CD14-positive monocyte (primary cell): ENCODE data around the gene ALG3. TPM values are rescaled to one million over a fixed set of nuclear protein-coding genes. Genes with fewer than 3 reads are reported as not detected.

Source experiments
- DNase-seq, 3 donors: peaks; one replicate each; pipeline ENCODE4 v3.0.0-alpha.2; 2011 to 2022
- H2AFZ ChIP-seq: 2 replicates; pipeline ENCODE4 v1.6.0; 2012; ENCODE audit warnings: mild to moderate bottlenecking, low read depth, low read length, inconsistent platforms; ENCODE audit not compliant: insufficient read depth, poor library complexity, severe bottlenecking
- H3K27ac ChIP-seq, 2 donors: 1 replicate in 1 of 2; 2 replicates in 1 of 2; pipeline ENCODE4 v1.5.1; 2012 to 2013; ENCODE audit warnings: low read length in 2 of 2, control low read depth in 1 of 2, inconsistent platforms in 1 of 2, low read depth in 1 of 2, mild to moderate bottlenecking in 1 of 2
- H3K27me3 ChIP-seq, 2 donors: one replicate each; pipeline versions ENCODE4 v1.6.0 to v1.6.1; 2011 to 2013; ENCODE audit warnings: low read length in 2 of 2; ENCODE audit not compliant: control insufficient read depth in 2 of 2, insufficient read depth in 2 of 2
- H3K36me3 ChIP-seq, 2 donors: replicated peaks in 1 of 2; 1 replicate in 1 of 2; 2 replicates in 1 of 2; pipeline versions ENCODE4 v1.5.1 to v1.6.1; 2012 to 2013; ENCODE audit warnings: low read length in 2 of 2, control low read depth in 1 of 2, inconsistent platforms in 1 of 2, mild to moderate bottlenecking in 1 of 2; ENCODE audit not compliant: insufficient read depth in 2 of 2, control insufficient read depth in 1 of 2
- H3K4me1 ChIP-seq, 2 donors: 1 replicate in 1 of 2; 2 replicates in 1 of 2; pipeline versions ENCODE4 v1.5.1 to v1.6.1; 2012 to 2013; ENCODE audit warnings: low read length in 2 of 2, control low read depth in 1 of 2, inconsistent platforms in 1 of 2, mild to moderate bottlenecking in 1 of 2, moderate library complexity in 1 of 2; ENCODE audit not compliant: insufficient read depth in 2 of 2, control insufficient read depth in 1 of 2
- H3K4me2 ChIP-seq: replicated peaks from 2 replicates; pipeline ENCODE3; 2012; ENCODE audit warnings: low read length, moderate library complexity, mild to moderate bottlenecking; ENCODE audit not compliant: poor library complexity, severe bottlenecking; ENCODE audit errors: extremely low read depth
- H3K4me3 ChIP-seq, 3 experiments: fragments of 200-600 bp in 1 of 3; sonication (generic) in 1 of 3; replicated peaks in 1 of 3; 1 replicate in 2 of 3; 2 replicates in 1 of 3; pipeline ENCODE4 v1.5.1; 2011 to 2013; ENCODE audit warnings: low read length in 3 of 3, mild to moderate bottlenecking in 3 of 3, control low read depth in 2 of 3, low read depth in 2 of 3, inconsistent platforms in 1 of 3, moderate library complexity in 1 of 3
- H3K79me2 ChIP-seq: 2 replicates; pipeline ENCODE4 v1.6.0; 2012; ENCODE audit warnings: mild to moderate bottlenecking, control low read depth, inconsistent platforms, low read length, moderate library complexity; ENCODE audit not compliant: insufficient read depth
- H3K9ac ChIP-seq: 2 replicates; pipeline ENCODE4 v1.6.0; 2017; ENCODE audit warnings: low read length, mild to moderate bottlenecking; ENCODE audit not compliant: insufficient read depth, poor library complexity, severe bottlenecking
- H3K9me3 ChIP-seq, 2 donors: replicated peaks in 1 of 2; 1 replicate in 1 of 2; 2 replicates in 1 of 2; pipeline versions ENCODE4 v1.5.1 to v1.6.1; 2012 to 2013; ENCODE audit warnings: low read length in 2 of 2, control low read depth in 1 of 2; ENCODE audit not compliant: control insufficient read depth in 1 of 2, insufficient read depth in 1 of 2
- H4K20me1 ChIP-seq: 2 replicates; pipeline ENCODE4 v1.6.0; 2012; ENCODE audit warnings: mild to moderate bottlenecking, low read length, control low read depth, moderate library complexity; ENCODE audit not compliant: insufficient read depth
- H3K27ac Mint-ChIP-seq, 7 donors: one replicate each; pipeline ENCODE4 v1.8.0; 2020; ENCODE audit warnings: mild to moderate bottlenecking in 7 of 7, mixed read lengths in 7 of 7, moderate library complexity in 6 of 7, inconsistent platforms in 2 of 7
- H3K27me3 Mint-ChIP-seq, 3 donors: one replicate each; pipeline ENCODE4 v1.8.0; 2021 to 2022; ENCODE audit warnings: low read depth in 3 of 3, mild to moderate bottlenecking in 3 of 3, mixed read lengths in 3 of 3, moderate library complexity in 3 of 3, inconsistent platforms in 1 of 3
- H3K36me3 Mint-ChIP-seq, 2 donors: one replicate each; pipeline ENCODE4 v1.8.0; 2020; ENCODE audit warnings: mixed read lengths in 2 of 2, inconsistent platforms in 1 of 2, mild to moderate bottlenecking in 1 of 2
- H3K4me1 Mint-ChIP-seq: one replicate; pipeline ENCODE4 v1.8.0; 2020; ENCODE audit warnings: mild to moderate bottlenecking, mixed read lengths
- H3K4me3 Mint-ChIP-seq, 2 donors: one replicate each; pipeline ENCODE4 v1.8.0; 2020; ENCODE audit warnings: mild to moderate bottlenecking in 2 of 2, mixed read lengths in 2 of 2, moderate library complexity in 1 of 2
- H3K9me3 Mint-ChIP-seq, 7 donors: one replicate each; pipeline ENCODE4 v1.8.0; 2020 to 2022; ENCODE audit warnings: mixed read lengths in 7 of 7, mild to moderate bottlenecking in 6 of 7, moderate library complexity in 6 of 7, inconsistent platforms in 2 of 7
- WGBS: methylation state at CpG from one replicate; pipeline ENCODE4 v1.1.5; 2013; ENCODE audit warnings: missing lambda C conversion rate; ENCODE audit not compliant: insufficient coverage; 5-methylcytosine and 5-hydroxymethylcytosine counted together
- intact Hi-C, 2 donors: fragments of 100-400 bp; cut with micrococcal nuclease; formaldehyde crosslinking; loops; one replicate each; pipeline versions ENCODE4 v1.15.0 to v1.15.1; 2023
- polyA plus RNA-seq, 3 donors: library from polyadenylated mRNA; depleted of rRNA in 1 of 3; unstranded in 2 of 3; stranded (reverse) in 1 of 3; fragments of 300-500 nt in 2 of 3; fragments of >200 nt in 1 of 3; fragmentation: Illumina TruSeq in 2 of 3; gene quantifications; 1 replicate in 2 of 3; 2 replicates in 1 of 3; pipeline ENCODE4 v1.2.3, GENCODE V29; 2012 to 2021
- TF ChIP-seq, protein P1 (sequence below): fragments of 200-600 bp; IDR thresholded peaks from one replicate; pipeline ENCODE4 v1.8.0; 2022; ENCODE audit warnings: antibody characterized with exemption, mild to moderate bottlenecking

Gene ALG3
- polyA plus RNA-seq, 3 donors = 29.0 to 60.8 (median 56.4) TPM

DNA sequence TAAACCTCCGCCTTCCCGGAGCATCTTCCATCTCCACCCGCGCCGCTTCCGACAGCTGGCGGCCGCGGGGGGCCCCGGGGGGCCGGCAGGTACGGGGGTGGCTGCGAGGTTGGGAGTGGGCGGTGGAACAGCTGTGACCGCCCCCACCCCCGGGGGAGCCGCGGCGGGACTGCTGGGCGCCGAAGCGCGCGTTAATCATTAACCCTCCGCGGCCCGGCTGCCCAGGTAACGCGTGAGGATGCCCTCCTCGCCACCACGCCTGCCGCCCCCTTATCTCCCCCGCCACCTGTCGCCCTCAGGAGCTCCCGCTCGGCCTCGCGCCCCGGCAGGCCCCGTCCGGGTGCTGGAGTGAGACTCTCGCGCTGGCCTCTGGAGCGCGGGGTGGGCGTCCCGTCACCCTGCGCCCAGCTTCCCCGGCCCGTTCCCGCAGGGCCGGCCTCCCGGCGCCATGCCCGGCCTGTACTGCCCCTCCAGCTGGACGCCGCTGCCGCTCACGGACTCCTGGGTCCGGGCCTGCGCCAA lies 18.6 kb downstream of the ALG3 start:
- H4K20me1 ChIP-seq = no peaks in the 10 kb centered on the region
- peaks cover 0 to 16% (median 6%) of the 10 kb centered on the region in 7 donors for H3K9me3 Mint-ChIP-seq
- H3K27ac ChIP-seq = no peak overlapping the region
- no peaks in the 10 kb centered on the region for H3K36me3 Mint-ChIP-seq
- peaks cover 4 to 8% of the 10 kb centered on the region in 2 donors for H3K4me1 ChIP-seq
- intact Hi-C loops = no loop called here
- H3K4me1 Mint-ChIP-seq = peaks cover 8% of the 10 kb centered on the region
- H3K4me2 ChIP-seq = peak overlapping the region; percentile 15
- H3K27me3 ChIP-seq = peaks cover 50 to 66% of the 10 kb centered on the region in 2 donors
- DNase-seq = no peak
- H3K79me2 ChIP-seq = no peaks in the 10 kb centered on the region
- H2AFZ ChIP-seq = no peak overlapping the region
- H3K27me3 Mint-ChIP-seq = peaks cover 64 to 84% (median 68%) of the 10 kb centered on the region in 3 donors
- H3K9me3 ChIP-seq = peaks cover 0 to 15% of the 10 kb centered on the region in 2 donors
- no peak overlapping the region for H3K4me3 Mint-ChIP-seq
- WGBS = 1% methylated on average over 53 of the region's 61 CpGs
- TF ChIP-seq, protein P1, sequence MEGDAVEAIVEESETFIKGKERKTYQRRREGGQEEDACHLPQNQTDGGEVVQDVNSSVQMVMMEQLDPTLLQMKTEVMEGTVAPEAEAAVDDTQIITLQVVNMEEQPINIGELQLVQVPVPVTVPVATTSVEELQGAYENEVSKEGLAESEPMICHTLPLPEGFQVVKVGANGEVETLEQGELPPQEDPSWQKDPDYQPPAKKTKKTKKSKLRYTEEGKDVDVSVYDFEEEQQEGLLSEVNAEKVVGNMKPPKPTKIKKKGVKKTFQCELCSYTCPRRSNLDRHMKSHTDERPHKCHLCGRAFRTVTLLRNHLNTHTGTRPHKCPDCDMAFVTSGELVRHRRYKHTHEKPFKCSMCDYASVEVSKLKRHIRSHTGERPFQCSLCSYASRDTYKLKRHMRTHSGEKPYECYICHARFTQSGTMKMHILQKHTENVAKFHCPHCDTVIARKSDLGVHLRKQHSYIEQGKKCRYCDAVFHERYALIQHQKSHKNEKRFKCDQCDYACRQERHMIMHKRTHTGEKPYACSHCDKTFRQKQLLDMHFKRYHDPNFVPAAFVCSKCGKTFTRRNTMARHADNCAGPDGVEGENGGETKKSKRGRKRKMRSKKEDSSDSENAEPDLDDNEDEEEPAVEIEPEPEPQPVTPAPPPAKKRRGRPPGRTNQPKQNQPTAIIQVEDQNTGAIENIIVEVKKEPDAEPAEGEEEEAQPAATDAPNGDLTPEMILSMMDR = no peak
- H3K27ac Mint-ChIP-seq = no peak overlapping the region
- H3K4me3 ChIP-seq = no peak overlapping the region
- H3K36me3 ChIP-seq = no peaks in the 10 kb centered on the region
- H3K9ac ChIP-seq = no peak overlapping the region

DNA sequence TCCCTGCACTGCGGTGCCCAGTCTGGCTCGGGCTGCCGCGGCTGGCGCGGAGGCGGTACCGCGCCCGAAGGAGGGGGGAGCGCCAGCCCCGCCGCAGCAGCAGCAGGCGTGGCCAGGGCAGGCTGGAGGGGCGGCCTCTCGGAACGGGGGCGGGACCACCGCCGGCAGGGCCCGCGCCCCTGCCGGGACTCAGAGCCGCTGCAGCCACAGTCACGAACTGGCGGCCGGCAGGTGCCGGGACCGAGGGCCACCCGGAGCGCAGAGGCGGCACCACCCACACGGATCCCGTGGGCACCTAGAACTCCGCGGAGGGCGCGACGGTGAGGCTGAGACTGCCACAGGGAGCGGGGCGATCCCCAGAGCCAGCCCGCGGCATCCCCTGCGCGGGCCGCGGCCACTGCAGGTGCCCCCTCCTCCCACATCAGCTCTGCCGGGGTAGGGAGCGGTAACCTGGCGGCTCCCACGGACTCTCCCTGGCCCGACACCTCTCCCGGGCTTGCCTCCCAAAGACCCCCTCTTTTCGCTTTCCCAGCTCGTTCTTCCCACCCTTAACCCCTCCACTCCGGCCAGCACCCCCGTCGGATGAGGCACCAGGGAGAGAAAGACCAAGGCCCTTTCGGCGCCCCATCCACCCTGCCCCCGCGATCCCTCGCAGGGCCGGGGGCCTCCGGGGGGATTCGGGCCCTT lies 19.2 kb downstream of the ALG3 start, which contains the start of gene VWA5B2:
VWA5B2 (plus strand) TSS at position 192 of the 687 bp plus-strand sequence. CDS start 944 bp downstream, outside the sequence.
- H2AFZ ChIP-seq = peak within 1 kb of the TSS; percentile 56
- no peak within 1 kb of the TSS for H3K4me3 ChIP-seq
- H3K79me2 ChIP-seq = no peaks in the 10 kb centered on the region
- Mint-ChIP-seq H3K4me3 (peak within 1 kb of the TSS in 1 of 2 donors; percentile 76), H3K27me3 (peaks cover 66 to 89% (median 68%) of the 10 kb centered on the region in 3 donors), H3K4me1 (peaks cover 8% of the 10 kb centered on the region), H3K9me3 (peaks cover 0 to 16% (median 6%) of the 10 kb centered on the region in 7 donors), H3K36me3 (no peaks in the 10 kb centered on the region), H3K27ac (no peak within 1 kb of the TSS)
- intact Hi-C loops = no loop called here
- TF ChIP-seq, protein P1 = no peak
- H3K27ac ChIP-seq = no peak within 1 kb of the TSS
- H3K9me3 ChIP-seq = peaks cover 0 to 15% of the 10 kb centered on the region in 2 donors
- peaks cover 50 to 70% of the 10 kb centered on the region in 2 donors for H3K27me3 ChIP-seq
- no peak for DNase-seq
- H4K20me1 ChIP-seq = no peaks in the 10 kb centered on the region
- peak within 1 kb of the TSS; percentile 36 for H3K4me2 ChIP-seq
- peak within 1 kb of the TSS; percentile 15 for H3K9ac ChIP-seq
- H3K36me3 ChIP-seq = no peaks in the 10 kb centered on the region
- peaks cover 4 to 8% of the 10 kb centered on the region in 2 donors for H3K4me1 ChIP-seq
- WGBS = under 1% methylated on average over 64 of the region's 66 CpGs
